A549 treated with Mapracorat at 1 μM for 4 hours (cell line): ENCODE data around the gene SERTAD4. TPM values are rescaled to one million over a fixed set of nuclear protein-coding genes. Genes with fewer than 3 reads are reported as not detected.

ENCODE experiments used
- total RNA-seq: library from RNA; stranded (reverse); fragments of 200-300 nt; extraction: Qiagen RNA extraction; gene quantifications from 5 replicates; pipeline ENCODE4 v1.2.3, GENCODE V29; 2022

Gene SERTAD4
- total RNA-seq, result 0.50 to 1.1 TPM (median 0.64 TPM) in 5 replicates

GRCh38 chr1:210232511-210233215 is at the start of gene SERTAD4:
Gene SERTAD4, plus strand, starts transcription at chr1:210232796. Its CDS starts 5,165 bp downstream, at chr1:210237961.

Other genes starting within 250 kb of the SERTAD4 start
- gene HHAT, start 96.1 kb downstream of the SERTAD4 start, total RNA-seq, result 1.3 to 2.1 TPM (median 1.7 TPM) in 5 replicates